NCI-H2107 treated with DMSO at 0.1 percent for 48 hours (cell line): ENCODE results near the gene IL18BP.

ENCODE experiments used
- DNase-seq: peaks from one replicate; lab custom pipeline; 2025; ENCODE audit not compliant: unreplicated experiment; lab: John Stamatoyannopoulos, UW

The IL18BP gene

DNA sequence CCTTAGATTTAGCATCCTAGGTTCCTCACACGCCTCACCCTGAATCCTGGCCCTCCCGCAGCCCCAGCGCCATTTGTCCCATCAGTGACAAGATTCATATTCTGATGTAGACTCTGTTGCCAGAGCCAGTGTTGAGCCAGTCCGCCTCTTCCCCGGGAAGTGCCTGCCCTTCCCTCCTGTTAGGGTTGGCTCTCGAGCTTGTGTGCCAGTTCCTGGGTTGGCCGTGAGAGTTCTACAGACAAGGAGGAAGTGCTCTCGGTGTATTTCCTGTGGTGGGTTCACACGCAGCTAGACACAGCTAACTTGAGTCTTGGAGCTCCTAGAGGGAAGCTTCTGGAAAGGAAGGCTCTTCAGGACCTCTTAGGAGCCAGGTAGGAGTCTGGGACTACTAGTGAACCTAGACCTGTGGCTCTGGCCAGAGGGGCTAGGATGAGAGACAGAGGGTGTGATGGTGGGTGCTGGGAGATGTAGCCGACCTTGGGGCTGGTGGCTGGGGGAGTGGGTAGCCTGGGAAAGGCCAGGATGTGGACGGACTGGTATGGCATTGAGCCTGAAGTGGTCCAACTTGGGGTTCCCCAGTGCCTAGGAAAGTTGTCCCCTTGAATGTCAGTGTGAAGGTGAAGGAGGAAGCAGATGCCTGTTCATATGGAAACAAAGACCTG is at the start of gene IL18BP:
Gene IL18BP (plus strand): TSS at position 261 of the 662 bp plus-strand sequence. CDS start 1,076 bp downstream, outside the sequence.
- DNase-seq: no peak

DNA sequence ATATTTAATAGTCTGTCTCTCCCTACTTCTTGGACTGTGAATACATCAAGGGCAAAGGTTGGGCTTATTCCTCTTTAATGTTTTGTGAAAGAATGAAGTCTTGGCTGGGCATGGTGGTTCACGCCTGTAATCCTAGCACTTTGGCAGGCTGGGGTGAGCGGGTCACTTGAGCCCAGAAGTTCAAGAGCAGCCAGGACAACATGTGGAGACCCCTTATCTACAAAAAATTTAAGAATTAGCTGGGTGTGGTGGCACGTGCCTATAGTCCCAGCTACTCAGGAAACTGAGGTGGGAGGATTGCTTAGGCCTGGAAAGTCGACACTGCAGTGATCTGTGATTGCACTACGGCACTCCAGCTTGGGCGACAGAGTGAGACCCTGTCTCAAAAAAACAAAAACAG is 49.7 kb upstream of the IL18BP start:
- DNase-seq: no peak

DNA sequence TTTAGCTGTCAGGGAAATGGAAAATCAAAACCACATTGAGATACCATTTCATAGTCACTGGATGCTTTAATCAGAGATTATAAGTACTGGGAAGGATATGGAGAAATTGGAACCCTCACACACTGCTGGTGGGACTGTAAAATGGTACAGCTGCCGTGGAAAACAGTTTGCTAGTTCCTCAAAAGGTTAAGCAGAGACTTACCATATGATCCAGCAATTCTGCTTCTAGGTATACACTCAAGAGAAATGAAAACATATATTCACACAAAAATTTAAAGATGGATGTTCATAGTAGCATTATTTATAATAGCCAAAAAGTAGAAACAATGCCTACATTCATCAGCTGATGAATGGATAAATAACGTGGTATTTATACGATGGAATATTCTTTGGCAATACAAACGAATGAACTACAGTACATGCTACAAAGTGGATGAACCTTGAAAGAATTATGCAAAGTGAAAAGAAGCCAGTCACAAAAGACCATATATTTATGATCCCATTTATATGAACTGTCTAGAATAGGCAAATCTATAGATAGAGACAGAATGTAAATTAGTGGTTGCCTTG is 46.9 kb upstream of the IL18BP start:
- no peak for DNase-seq

DNA sequence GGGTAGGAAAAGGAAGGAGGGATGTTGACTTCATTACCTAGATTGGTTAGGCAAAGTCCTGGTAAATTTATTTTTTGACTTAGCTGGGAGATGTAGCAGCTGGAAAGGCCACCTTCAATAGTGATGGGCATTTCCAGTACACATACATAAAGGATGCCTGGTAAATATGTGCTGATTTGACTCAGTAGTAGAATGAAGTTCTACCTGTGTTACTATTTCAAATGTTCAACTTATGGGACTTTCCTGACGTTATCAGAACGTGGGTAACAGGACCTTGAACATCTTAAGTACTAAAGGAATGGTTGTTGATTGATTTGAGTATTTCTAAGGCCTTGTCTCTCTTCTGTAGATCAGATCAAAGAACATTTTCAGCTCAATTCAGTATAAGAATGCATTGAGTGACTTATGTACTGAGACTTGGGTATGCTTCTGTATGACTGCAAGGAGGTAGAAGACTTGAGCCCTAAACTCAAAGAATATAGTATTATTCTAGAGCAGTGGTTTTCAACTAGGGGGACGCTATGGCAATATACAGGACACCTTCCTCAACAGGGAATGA is 42.7 kb upstream of the IL18BP start:
- no peak for DNase-seq

DNA sequence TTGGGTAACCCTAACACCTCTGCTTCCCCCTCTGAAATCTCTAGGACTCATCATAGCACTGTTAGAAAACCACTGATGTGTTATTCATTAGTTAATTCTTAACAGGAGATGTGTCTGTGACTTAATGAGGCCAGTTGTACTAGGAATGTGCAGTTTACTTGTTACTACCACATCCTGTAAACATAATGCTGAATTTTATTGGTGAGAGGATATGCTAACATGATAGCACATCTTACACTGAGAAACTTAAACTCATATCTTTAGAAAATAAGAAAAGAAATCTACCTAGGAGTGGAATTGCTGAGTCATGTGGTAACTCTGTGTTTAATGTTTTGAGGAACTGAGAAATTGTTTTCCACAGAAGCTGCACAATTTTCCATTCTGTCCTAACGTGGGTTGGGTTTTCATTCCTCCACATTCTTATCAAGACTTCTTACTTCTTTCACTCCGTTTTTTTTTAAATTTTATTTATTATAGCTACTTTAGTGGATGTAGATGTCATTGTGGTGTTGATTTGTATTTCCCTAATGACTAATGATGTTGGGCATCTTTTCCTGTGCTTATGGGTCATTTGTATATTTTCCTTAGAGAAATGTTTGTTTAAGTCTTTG is 36.2 kb upstream of the IL18BP start:
- DNase-seq: no peak

DNA sequence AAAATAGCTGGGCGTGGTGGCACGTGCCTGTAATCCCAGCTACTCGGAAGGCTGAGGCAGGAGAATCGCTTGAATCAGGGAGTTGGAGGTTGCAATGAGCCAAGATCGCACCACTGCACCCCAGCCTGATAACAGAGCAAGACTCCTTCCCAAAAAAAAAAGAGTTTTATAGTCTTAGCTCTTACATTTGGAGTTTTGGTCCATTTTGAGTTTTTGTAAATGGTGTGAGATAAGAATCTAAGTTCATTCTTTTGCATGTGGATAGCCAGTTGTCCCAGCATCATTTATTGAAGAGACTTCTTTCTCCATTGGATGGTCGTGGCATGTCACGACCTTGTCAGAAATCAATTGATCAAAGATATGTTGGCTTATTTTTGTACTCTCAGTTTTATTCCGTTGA is 35.2 kb upstream of the IL18BP start:
- no peak for DNase-seq

DNA sequence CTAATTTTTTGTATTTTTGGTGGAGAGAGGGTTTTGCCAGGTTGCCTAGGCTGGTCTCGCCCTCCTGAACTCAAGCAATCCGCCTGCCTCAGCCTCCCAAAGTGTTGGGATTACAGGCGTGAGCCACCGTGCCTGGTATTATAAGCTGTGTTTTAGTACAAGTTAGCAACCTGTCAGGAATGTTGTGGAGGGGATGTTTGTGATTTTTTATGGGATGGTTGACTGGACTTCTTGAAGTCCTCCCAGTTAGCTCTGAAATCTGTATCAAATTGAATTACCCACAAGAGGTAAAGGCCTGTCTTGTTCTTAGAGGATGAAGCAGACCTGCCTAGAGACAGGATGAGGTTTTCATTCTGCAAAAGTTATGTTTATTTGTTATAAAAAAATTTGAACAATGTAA is 34.1 kb upstream of the IL18BP start:
- no peak for DNase-seq

DNA sequence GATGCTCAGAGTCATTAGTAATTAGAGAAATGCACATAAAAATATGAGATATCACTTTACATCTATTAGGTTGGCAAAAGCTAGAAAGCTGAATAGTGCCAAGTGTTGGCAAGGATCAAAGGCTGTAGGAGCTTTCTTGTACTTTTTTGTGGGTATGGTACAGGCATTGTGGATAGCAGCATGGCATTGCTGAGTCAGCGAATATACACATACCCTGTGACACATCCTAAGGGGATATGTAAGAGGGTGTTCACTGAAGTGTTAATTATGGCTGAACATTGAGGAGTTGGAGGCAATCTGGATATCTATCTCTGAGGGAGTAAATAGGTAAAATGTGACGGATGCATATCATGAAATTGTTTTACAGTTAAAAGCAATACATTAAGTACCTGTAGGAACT is 27.0 kb upstream of the IL18BP start:
- no peak for DNase-seq

DNA sequence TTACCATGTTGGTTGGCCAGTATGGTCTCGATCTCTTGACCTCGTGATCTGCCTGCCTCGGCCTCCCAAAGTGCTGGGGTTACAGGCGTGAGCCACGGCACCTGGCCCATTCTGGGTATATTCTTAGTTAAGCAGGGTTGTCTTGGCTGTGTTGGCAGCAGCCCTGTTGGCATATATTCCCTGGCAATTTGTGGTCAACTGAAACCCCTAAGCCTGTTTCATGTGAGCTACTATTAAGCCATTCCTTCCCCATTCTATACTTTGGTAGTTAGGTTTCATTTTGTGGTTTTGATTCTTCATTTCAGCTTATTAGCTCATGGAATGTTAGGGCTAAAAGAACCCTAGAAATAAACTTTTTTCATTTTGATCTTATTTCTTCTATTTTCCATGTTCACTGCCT is 22.2 kb upstream of the IL18BP start:
- DNase-seq: no peak

DNA sequence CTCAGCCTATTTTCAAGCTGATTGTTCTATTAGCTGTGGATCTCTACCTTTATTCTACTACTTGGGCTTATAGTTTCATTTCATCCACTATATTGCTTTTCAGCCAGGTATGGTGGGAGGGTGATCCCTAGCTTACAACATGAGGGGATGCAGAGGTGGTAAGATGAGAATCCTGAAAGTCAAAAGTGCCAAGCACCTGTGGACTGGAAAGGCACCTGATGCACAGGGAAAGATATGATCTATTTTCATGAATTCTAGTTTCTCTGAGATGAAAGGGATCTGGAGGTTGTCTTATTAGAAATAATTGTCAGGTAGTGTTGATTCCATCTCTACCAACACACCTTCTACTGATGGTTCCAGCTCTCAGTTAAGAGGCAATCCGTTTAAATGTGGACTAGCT is 21.6 kb upstream of the IL18BP start:
- no peak for DNase-seq

DNA sequence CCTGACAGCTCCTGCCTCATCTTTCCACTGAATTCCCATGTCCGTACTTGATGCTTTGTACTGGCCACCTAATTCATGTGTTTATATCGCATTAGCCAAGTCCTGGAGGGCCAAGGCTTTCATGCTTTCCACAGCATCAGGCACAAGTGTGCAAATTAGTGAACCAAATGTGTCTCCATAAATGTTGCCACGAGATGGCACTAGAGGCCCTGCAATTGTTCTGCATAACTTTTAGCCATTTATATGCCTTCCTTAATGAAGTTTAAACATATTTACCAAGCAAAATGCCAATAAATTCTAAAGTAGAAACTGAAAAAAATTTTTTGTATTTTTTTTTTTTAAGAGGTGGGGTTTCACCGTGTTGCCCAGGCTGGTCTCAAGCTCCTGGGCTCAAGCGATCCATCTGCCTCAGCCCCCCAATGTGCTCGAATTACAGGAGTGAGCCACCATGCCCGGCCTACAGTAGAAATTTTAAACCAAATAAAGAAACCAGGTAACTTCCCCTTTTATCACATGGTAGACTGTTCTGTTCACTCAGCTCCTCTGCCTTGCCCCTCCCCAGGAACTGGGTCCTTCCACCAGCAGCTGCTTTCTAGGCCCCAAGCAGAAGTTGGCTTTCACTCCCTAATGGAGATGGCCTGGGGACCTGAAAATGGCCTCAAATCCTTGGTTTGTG is 20.8 kb upstream of the IL18BP start:
- peak; percentile 28 for DNase-seq

DNA sequence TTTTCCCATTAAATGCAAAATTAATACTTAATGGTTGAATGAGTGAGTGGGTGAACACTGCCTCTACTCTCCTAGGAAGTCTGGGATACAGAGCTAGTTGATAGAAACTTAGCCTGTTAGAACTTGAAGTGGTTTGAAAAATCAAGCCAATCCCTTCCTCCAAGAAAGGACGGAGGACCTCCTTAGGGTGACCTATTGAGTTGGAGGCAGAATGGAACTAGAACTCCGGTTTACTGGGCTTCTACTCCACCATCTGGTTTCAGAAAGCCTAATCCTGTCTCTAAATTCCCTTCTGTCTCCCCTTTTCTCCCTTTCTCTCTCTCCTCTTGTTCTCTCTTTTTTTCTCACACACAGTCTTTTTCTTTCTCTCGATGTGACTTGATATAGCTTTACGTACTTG is 19.6 kb upstream of the IL18BP start:
- no peak for DNase-seq

DNA sequence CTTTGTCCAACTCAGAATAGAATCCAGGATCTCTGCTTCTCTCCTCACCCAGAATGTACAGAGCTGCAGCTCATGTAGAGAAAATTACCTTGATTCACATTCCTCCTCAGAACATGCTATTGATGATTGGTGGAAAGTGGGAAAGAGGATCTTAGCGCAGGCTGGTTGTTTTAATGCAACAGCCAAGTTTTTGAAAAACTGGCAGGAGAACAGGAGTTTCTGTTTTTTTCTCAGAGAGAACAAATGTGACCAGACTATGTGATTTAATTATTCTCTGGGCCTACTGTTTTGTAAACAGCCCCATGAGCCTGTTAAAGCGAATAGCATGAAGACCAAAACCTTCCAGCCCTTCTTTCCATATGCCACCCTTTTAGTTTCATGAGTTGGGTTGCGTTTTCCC is 19.1 kb upstream of the IL18BP start:
- DNase-seq: no peak

DNA sequence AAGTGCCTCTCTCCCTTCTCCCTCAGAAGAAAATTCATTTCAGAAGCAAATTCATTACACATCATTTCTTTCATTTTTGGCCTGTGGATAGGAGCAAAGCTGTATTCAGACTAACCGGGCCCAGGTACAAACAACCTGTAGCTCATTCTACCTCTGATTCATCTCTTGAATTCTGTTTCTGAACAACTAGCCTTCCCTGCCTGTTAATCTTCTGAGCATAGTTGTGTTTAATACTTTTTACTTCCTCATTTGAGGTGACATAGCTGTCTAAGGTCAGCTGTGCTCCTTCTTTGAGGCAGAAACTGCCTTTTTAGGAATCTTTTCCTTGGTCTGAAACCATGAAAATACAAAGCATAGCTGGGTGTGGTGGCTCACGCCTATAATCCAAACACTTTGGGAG is 12.6 kb upstream of the IL18BP start:
- DNase-seq: no peak

DNA sequence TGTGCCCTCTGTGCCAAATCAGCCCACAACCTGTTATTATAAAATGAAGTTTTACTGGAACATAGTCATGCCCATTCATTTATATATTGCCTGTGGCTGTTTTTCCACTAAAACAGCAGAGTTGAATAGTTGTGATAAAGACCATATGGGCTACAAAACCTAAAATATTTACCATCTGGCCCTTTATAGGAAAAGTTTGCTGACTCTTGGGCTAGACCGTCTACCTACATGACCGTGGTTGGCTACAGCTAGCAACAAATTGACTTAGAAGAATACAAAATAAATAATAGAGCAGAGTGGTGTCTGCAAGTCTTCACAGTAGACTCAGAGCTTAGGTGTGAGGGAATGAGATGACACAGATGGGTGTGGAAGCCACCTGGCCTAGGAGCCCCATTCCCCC is 11.2 kb upstream of the IL18BP start:
- no peak for DNase-seq

DNA sequence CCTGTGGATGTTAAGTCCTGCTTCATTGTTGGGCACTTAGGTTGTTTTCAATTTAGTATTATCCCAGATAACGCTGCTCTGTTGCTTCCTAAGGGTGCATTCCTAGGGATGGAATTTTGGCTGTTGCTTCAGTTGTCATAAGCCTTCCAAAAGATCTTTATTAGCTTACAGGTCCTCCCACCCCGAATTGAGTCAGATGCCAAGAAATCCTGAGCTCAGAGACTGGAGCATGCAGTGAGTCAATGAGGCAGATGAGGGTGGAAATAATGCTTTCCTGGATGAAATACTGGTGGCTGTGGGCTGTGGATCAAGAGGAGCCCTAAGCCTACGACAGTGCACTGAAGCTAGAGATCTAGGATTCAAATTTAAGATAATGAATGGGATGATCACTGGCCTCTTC is 10.7 kb upstream of the IL18BP start:
- no peak for DNase-seq

DNA sequence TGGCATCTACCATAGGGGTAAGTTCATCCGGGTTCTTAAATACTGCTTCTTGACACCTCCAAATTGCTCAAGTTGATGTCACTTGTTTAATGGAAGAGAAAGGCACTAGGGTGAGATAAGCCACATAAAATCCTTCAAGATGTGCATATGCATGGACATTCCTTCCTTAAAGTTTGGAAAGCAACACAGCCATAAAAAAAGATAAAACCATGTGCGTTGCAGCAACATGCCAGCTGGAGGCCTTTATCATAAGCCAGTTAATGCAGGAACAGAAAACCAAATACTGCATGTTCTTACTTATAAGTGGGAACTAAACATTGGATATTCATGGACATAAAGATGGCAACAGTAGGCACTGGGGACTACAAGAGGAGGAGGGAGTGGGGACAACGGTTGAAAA is 8.0 kb upstream of the IL18BP start:
- DNase-seq: no peak

DNA sequence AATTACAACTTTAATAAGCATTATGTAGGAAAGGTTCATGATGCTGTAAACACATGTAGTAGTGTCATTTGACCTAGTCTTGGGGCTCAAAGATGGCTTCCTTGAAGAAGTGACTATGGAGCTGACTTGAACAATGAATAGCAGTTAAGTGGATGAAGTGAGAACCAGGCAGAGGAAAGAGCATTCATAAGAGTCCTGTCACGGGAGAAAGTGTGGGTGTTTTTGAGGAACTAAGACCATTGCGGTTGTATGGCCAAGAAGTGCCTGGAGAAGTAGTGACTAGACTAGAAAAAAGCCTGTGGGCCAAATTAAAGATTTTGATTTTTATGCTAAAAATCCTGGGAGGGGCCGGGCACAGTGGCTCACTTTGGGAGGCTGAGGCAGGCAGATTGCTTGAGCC is 7.2 kb upstream of the IL18BP start:
- DNase-seq: no peak

DNA sequence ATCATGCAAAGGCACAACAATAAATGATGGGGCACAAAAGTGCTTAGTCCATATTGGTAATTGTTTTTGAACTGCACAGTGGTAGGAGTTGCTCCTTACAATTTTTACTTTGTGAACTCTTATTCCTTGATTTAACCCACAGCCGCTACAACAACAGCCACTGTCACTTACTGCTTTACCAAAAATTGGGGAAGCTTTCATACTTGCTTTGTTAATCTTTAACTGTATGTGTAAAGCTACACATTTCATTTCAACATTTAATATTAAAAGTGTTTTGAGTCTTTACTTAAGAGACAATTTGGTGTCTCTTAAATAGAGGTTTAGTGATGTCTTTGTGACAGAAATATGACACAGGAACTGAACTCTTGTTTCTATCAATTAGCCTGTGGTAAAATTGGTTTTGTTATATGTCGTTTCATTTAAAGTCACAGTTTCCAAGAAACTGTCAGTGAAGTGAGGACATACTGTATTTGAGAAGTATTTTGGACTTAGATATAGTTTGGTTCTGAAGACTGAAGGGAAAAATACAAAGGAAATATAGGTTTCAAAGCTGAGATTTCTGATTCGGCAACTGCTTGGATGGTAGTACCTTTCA is 6.5 kb upstream of the IL18BP start:
- DNase-seq: no peak

DNA sequence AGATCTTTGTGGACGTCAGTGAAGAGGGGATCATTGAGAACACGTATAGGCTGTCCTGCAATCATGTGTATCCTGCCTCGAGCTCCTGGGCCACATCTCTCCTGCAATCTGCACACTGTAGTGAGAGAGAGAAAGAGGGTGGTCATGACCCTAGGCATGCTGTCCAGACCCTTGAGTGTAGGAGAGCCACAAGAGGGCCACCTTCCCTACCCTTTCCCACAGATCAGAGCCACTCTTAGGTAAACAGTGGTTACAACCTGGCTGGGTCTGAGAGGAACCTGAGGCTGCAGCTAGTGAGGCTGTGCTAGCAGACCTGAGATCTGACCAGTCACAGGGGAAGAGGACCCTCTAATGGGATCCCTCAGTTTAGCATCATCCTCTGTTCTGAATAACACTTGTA is 3.9 kb upstream of the IL18BP start:
- DNase-seq: no peak

DNA sequence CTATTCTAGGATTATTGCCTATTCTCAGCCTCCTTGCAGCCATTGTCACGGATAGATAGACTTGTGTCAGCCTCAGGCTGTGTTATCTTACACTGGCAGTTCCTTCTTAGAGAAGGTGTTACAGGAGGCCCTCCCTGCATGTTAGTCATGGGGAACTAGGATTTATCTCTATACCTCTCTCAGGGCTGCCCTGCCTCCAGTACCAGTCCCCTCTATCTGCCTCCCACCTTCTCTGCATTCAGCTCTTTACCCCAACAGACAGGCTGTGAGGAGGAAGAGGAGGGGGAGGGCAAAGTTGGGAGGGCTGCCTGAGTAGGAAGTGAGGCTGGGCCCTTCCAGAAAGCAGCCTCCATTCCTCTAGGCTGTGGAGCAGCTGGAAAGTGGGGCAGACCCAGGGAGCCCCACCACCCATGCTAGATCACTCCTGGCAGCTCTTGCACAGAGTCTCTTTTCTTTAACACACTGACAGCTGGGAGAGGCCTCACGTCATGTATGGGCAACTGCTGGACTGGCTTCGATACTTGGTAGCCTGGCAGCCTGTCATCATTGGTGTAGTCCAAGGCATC is 2.9 kb upstream of the IL18BP start:
- no peak for DNase-seq
